HepG2 (cell line): ENCODE data around the gene TBC1D14. TPM values are rescaled to one million over a fixed set of nuclear protein-coding genes. Genes with fewer than 3 reads are reported as not detected.

Experiments used
- BCL6 ChIP-seq: IDR thresholded peaks from 2 replicates; pipeline ENCODE4 v1.6.1; 2016; ENCODE audit warnings: missing genetic modification reagents, missing compliant biosample characterization
- CENPBD1 ChIP-seq: sonication (generic); formaldehyde crosslinking; IDR thresholded peaks from 2 replicates; pipeline ENCODE4 v1.8.0; 2022; ENCODE audit warnings: missing genetic modification reagents, low read depth, mild to moderate bottlenecking, borderline replicate concordance
- HOXA3 ChIP-seq: sonication (generic); formaldehyde crosslinking; IDR thresholded peaks from 2 replicates; pipeline ENCODE4 v1.5.0; 2020; ENCODE audit warnings: missing genetic modification reagents
- NR2C2 ChIP-seq: sonication (generic); formaldehyde crosslinking; IDR thresholded peaks from 2 replicates; pipeline ENCODE4 v1.4.0; 2020; ENCODE audit warnings: missing genetic modification reagents, mild to moderate bottlenecking, moderate library complexity, borderline replicate concordance
- RBFOX2 ChIP-seq: fragments of 200-400 bp; formaldehyde crosslinking; IDR thresholded peaks from 2 replicates; pipeline ENCODE4 v1.6.1; 2017; ENCODE audit warnings: low read depth, mild to moderate bottlenecking, low read length
- SALL1 ChIP-seq: sonication (generic); formaldehyde crosslinking; IDR thresholded peaks from 2 replicates; pipeline ENCODE4 v1.8.0; 2022; ENCODE audit warnings: mild to moderate bottlenecking, missing genetic modification reagents
- SIN3A ChIP-seq: IDR thresholded peaks from 2 replicates; pipeline ENCODE4 v1.6.1; 2011; ENCODE audit warnings: low read depth, mild to moderate bottlenecking, control low read depth, low read length, borderline replicate concordance
- SOX6 ChIP-seq, 2 experiments: fragments of 450-650 bp in 1 of 2; sonication (generic) in 1 of 2; formaldehyde crosslinking in 1 of 2; IDR thresholded peaks; 2 replicates each; pipeline versions ENCODE4 v1.4.0 to v1.6.1; 2017 to 2020; ENCODE audit warnings: antibody characterized with exemption in 1 of 2, mild to moderate bottlenecking in 1 of 2, missing genetic modification reagents in 1 of 2
- TBP ChIP-seq: sonication (generic); formaldehyde crosslinking; IDR thresholded peaks from 2 replicates; pipeline ENCODE4 v1.5.0; 2020; ENCODE audit warnings: missing genetic modification reagents
- TFE3 ChIP-seq: IDR thresholded peaks from 2 replicates; pipeline ENCODE4 v1.6.1; 2016
- TOPORS ChIP-seq: sonication (generic); formaldehyde crosslinking; IDR thresholded peaks from 2 replicates; pipeline ENCODE4 v1.8.0; 2023; ENCODE audit warnings: mild to moderate bottlenecking, missing genetic modification reagents
- USF2 ChIP-seq, 2 experiments: sonication (generic) in 1 of 2; formaldehyde crosslinking in 1 of 2; IDR thresholded peaks; 2 replicates each; pipeline versions ENCODE4 v1.5.1 to v1.6.1; 2011 to 2020; ENCODE audit warnings: borderline replicate concordance in 1 of 2, low read depth in 1 of 2, low read length in 1 of 2, mild to moderate bottlenecking in 1 of 2, missing genetic modification reagents in 1 of 2, moderate library complexity in 1 of 2
- ZMYM3 ChIP-seq: sonication (generic); formaldehyde crosslinking; IDR thresholded peaks from 2 replicates; pipeline ENCODE4 v1.5.1; 2020; ENCODE audit warnings: mild to moderate bottlenecking, missing genetic modification reagents
- ZNF274 ChIP-seq: sonication (generic); formaldehyde crosslinking; IDR thresholded peaks from 2 replicates; pipeline ENCODE4 v1.5.1; 2020; ENCODE audit warnings: mild to moderate bottlenecking, missing genetic modification reagents
- ZNF431 ChIP-seq: sonication (generic); formaldehyde crosslinking; IDR thresholded peaks from 2 replicates; pipeline ENCODE4 v1.9.0; 2022; ENCODE audit warnings: missing genetic modification reagents, low read depth, mild to moderate bottlenecking, borderline replicate concordance
- ZNF501 ChIP-seq: sonication (generic); formaldehyde crosslinking; IDR thresholded peaks from 2 replicates; pipeline ENCODE4 v1.5.1; 2020; ENCODE audit warnings: mild to moderate bottlenecking, moderate library complexity, missing genetic modification reagents
- ZNF562 ChIP-seq: sonication (generic); formaldehyde crosslinking; IDR thresholded peaks from 2 replicates; pipeline ENCODE4 v1.8.0; 2022; ENCODE audit warnings: missing genetic modification reagents, borderline replicate concordance
- ZNF616 ChIP-seq: sonication (generic); formaldehyde crosslinking; IDR thresholded peaks from 2 replicates; pipeline ENCODE4 v1.5.0; 2020; ENCODE audit warnings: low read depth, mild to moderate bottlenecking, missing genetic modification reagents
- ZNF816 ChIP-seq: sonication (generic); formaldehyde crosslinking; IDR thresholded peaks from 2 replicates; pipeline ENCODE4 v1.8.0; 2022; ENCODE audit warnings: missing genetic modification reagents, mild to moderate bottlenecking, borderline replicate concordance
- ZSCAN25 ChIP-seq: sonication (generic); formaldehyde crosslinking; IDR thresholded peaks from 2 replicates; pipeline ENCODE4 v1.8.0; 2022; ENCODE audit warnings: mild to moderate bottlenecking, missing genetic modification reagents
- polyA plus RNA-seq, 8 experiments: library from polyadenylated mRNA; depleted of rRNA in 3 of 8; stranded (reverse) in 7 of 8; unstranded in 1 of 8; fragments of >200 nt; fragmentation: Illumina TruSeq in 4 of 8; extraction: Trizol in 4 of 8; gene quantifications; 2 replicates each; pipeline versions ENCODE4 v1.2.1 to v1.2.3, GENCODE V29; 2011 to 2016; ENCODE audit warnings: low read depth in 4 of 8, missing spikeins in 1 of 8, mixed read lengths in 1 of 8; ENCODE audit not compliant: insufficient read depth in 1 of 8
- total RNA-seq, 5 experiments: library from RNA; depleted of rRNA; stranded (reverse); fragments of >200 nt; fragmentation: Illumina TruSeq; extraction: Trizol; gene quantifications; 2 replicates each; pipeline ENCODE4 v1.2.3, GENCODE V29; 2016; ENCODE audit warnings: low read depth in 1 of 5
- TF ChIP-seq, protein P1 (sequence below): sonication (generic); formaldehyde crosslinking; IDR thresholded peaks from 2 replicates; pipeline ENCODE4 v1.9.0; 2021; ENCODE audit warnings: missing genetic modification reagents, borderline replicate concordance
- TF ChIP-seq, protein P2 (sequence below): sonication (generic); formaldehyde crosslinking; IDR thresholded peaks from 2 replicates; pipeline ENCODE4 v1.4.0; 2020; ENCODE audit warnings: missing genetic modification reagents, borderline replicate concordance

The TBC1D14 gene
- total and polyA plus RNA-seq, 2 of the 13 experiments (the other 11 are each of a cell fraction or from before 2014, with no cell fraction given) = 29.5 to 46.5 TPM

DNA sequence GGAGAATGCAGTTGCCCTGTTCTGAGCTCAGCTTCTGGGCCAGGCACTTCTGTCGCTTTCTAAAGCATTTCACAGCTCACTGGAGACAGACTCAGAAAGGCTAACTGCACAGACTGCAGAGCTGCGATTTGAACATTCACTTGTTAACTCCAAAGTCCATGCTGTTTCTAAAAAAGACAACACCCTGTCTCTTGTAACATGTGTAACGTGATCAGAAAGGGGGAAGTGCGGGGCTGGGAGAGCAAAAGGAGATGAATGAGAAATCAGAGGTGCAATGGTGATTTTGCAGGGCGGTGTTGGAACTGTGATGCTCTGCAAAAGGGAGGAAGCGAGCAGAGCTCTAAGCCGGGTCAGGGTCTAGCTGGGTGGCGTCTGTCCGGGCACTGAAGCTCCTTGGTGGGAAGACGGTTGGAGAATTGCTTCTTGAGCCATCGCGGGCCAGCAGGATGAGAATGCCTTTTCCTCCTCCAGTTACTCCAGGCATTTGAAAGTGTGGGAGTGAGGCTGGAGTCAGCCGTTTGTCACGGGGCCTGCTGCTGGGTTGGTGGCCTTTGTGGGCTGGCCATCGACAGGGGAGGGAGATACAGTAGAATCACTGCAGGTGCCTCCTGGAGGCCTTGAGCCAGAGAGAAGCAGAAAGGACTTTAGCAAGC lies 20.3 kb downstream of the TBC1D14 start (continued):
- no peak for TF ChIP-seq ZNF431 (CRISPR knock-in tag)
- peak; percentile 71 for TF ChIP-seq ZMYM3 (CRISPR knock-in tag)
- peak; percentile 78 for TF ChIP-seq ZNF501 (CRISPR knock-in tag)
- 0 out of 2 replicates have a peak, but pooled peaks have one; percentile 27 for TF ChIP-seq ZSCAN25 (CRISPR knock-in tag)
- peak; percentile 46; the same call in 1 of the 2 replicates for TF ChIP-seq SALL1 (CRISPR knock-in tag)
- TF ChIP-seq, protein P1, sequence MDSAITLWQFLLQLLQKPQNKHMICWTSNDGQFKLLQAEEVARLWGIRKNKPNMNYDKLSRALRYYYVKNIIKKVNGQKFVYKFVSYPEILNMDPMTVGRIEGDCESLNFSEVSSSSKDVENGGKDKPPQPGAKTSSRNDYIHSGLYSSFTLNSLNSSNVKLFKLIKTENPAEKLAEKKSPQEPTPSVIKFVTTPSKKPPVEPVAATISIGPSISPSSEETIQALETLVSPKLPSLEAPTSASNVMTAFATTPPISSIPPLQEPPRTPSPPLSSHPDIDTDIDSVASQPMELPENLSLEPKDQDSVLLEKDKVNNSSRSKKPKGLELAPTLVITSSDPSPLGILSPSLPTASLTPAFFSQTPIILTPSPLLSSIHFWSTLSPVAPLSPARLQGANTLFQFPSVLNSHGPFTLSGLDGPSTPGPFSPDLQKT (CRISPR knock-in tag) = no peak
- peak; percentile 45 for TF ChIP-seq BCL6 (CRISPR knock-in tag)
- TF ChIP-seq TBP = no peak
- no peak for TF ChIP-seq USF2 (IDR thresholded peaks at IDR 0.05; ENCODE audit: low read depth, low read length)
- no peak for TF ChIP-seq USF2 (CRISPR knock-in tag; IDR thresholded peaks at IDR 0.05; ENCODE audit: borderline replicate concordance)
- TF ChIP-seq, protein P2, sequence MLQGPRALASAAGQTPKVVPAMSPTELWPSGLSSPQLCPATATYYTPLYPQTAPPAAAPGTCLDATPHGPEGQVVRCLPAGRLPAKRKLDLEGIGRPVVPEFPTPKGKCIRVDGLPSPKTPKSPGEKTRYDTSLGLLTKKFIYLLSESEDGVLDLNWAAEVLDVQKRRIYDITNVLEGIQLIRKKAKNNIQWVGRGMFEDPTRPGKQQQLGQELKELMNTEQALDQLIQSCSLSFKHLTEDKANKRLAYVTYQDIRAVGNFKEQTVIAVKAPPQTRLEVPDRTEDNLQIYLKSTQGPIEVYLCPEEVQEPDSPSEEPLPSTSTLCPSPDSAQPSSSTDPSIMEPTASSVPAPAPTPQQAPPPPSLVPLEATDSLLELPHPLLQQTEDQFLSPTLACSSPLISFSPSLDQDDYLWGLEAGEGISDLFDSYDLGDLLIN (CRISPR knock-in tag) = no peak
- peak; percentile 11; the same call in 1 of the 2 replicates for TF ChIP-seq HOXA3 (CRISPR knock-in tag)
- TF ChIP-seq ZNF816 = 0 out of 2 replicates have a peak, but pooled peaks have one; percentile 46
- no peak for TF ChIP-seq ZNF562 (CRISPR knock-in tag)
- TF ChIP-seq RBFOX2 = no peak
- no peak; the same call in 1 of the 2 replicates for TF ChIP-seq ZNF616 (CRISPR knock-in tag)
- no peak for TF ChIP-seq SOX6 (IDR thresholded peaks at IDR 0.05)
- peak; percentile 73 for TF ChIP-seq SOX6 (CRISPR knock-in tag; IDR thresholded peaks at IDR 0.05)
- no peak for TF ChIP-seq CENPBD1 (CRISPR knock-in tag)
- TF ChIP-seq NR2C2 (CRISPR knock-in tag) = no peak
- no peak for TF ChIP-seq TOPORS
- no peak for TF ChIP-seq ZNF274 (CRISPR knock-in tag)
- TF ChIP-seq SIN3A = no peak
- TF ChIP-seq TFE3 (CRISPR knock-in tag) = peak; percentile 40; the same call in 1 of the 2 replicates
